ENCODE results near the gene CTRL. TPM values are rescaled to one million over a fixed set of nuclear protein-coding genes. Genes with fewer than 3 reads are reported as not detected.

CTRL gene
- total RNA-seq, 6 experiments from 2014 or later, result 0.25 to 0.63 (median 0.43) TPM

DNA sequence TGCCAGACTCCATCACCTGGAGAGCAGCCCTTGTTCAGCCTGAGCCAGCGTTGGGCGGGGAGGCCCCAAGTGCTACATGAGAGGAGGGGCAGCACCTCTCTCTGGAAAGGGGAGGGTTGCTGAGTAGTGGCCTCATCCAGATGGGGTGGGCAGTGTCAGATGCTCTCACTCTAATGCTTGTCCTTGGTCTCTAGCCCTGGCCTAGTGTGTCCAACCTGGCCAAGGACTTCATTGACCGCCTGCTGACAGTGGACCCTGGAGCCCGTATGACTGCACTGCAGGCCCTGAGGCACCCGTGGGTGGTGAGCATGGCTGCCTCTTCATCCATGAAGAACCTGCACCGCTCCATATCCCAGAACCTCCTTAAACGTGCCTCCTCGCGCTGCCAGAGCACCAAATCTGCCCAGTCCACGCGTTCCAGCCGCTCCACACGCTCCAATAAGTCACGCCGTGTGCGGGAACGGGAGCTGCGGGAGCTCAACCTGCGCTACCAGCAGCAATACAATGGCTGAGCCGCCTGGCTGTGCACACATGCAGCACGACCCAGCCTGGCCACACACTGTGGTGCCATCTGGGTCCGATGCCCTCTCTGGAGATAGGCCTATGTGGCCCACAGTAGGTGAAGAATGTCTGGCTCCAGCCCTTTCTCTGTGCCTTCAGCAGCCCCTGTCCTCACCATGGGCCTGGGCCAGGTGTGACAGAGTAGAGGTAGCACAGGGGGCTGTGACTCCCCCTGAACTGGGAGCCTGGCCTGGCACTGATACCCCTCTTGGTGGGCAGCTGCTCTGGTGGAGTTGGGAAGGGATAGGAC is 4.3 kb downstream of the CTRL start:
- no peaks in the 10 kb centered on the region; the same call in 1 of the 2 replicates for H3K27me3 Mint-ChIP-seq (ENCODE audit: insufficient read depth)

GRCh38 chr16:67926181-67926750 is 5.4 kb downstream of the CTRL start:
- H3K4me1 Mint-ChIP-seq (ENCODE audit: low read depth), result peaks cover 7% of the 10 kb centered on the region; the same call in 1 of the 2 replicates
- DNase-seq, result no peak
- no peaks in the 10 kb centered on the region for H3K9me3 Mint-ChIP-seq
- H3K27me3 Mint-ChIP-seq (ENCODE audit: insufficient read depth), result peaks cover 2% of the 10 kb centered on the region
- no peaks in the 10 kb centered on the region for H3K36me3 Mint-ChIP-seq (ENCODE audit: low read depth)
- no peak overlapping the region for H3K4me3 Mint-ChIP-seq
- H3K27ac Mint-ChIP-seq, result 0 out of 2 replicates have a peak overlapping the region, but pooled peaks have one; percentile 21
- TF ChIP-seq, protein P1, sequence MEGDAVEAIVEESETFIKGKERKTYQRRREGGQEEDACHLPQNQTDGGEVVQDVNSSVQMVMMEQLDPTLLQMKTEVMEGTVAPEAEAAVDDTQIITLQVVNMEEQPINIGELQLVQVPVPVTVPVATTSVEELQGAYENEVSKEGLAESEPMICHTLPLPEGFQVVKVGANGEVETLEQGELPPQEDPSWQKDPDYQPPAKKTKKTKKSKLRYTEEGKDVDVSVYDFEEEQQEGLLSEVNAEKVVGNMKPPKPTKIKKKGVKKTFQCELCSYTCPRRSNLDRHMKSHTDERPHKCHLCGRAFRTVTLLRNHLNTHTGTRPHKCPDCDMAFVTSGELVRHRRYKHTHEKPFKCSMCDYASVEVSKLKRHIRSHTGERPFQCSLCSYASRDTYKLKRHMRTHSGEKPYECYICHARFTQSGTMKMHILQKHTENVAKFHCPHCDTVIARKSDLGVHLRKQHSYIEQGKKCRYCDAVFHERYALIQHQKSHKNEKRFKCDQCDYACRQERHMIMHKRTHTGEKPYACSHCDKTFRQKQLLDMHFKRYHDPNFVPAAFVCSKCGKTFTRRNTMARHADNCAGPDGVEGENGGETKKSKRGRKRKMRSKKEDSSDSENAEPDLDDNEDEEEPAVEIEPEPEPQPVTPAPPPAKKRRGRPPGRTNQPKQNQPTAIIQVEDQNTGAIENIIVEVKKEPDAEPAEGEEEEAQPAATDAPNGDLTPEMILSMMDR (IDR thresholded peaks at IDR 0.05), result peak; percentile 39

More for the DNA sequence above, 4.3 kb downstream of the CTRL start:
- DNase-seq, result no peak
- no peaks in the 10 kb centered on the region for H3K9me3 Mint-ChIP-seq
- H3K4me1 Mint-ChIP-seq (ENCODE audit: low read depth), result peaks cover under 1% of the 10 kb centered on the region; the same call in 1 of the 2 replicates
- TF ChIP-seq, protein P1 (IDR thresholded peaks at IDR 0.05), result no peak
- no peak overlapping the region for H3K27ac Mint-ChIP-seq
- H3K4me3 Mint-ChIP-seq, result no peak overlapping the region
- H3K36me3 Mint-ChIP-seq (ENCODE audit: low read depth), result no peaks in the 10 kb centered on the region

DNA sequence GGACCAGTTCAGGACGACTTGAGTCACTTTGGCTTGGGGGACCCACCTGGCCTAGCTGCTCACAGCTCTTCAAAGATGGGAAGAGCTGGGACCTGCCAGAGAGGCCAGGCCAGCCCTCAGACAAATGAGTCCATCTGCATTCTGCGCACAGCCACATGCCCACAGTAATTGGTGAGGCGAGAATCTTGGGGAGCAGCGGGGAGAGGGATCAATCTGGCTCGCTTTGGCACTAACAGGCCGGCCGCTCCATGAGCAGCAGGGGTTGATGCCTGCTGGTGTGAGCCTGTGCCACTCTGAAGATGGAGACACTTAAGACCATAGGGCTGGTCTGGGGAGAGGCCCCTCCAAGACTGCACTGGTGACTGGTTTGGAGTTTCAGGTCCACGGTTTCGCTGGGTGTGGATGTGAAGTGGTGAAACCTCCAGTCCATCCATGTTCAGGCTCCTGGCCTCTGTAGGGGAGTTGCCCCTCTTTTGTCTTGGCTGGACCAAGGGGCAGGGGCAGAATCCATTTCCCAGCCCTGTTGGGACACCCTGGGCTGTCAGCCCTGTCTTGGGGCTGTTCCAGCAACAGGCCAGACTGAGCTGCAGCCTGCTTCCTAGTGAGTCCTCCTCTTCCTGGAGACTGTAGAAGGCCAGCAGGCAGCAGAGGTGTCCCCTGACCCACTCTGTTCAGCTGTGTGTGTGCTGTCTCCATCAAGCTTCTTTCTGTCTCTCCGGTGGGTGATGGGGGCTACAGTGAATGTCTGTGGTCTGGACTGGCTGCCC is 7.3 kb downstream of the CTRL start:
- no peaks in the 10 kb centered on the region for H3K36me3 Mint-ChIP-seq (ENCODE audit: low read depth)
- H3K9me3 Mint-ChIP-seq, result no peaks in the 10 kb centered on the region
- TF ChIP-seq, protein P1 (IDR thresholded peaks at IDR 0.05), result no peak
- H3K4me3 Mint-ChIP-seq, result no peak overlapping the region
- no peak for DNase-seq
- no peak overlapping the region for H3K27ac Mint-ChIP-seq
- peaks cover 2% of the 10 kb centered on the region; the same call in 1 of the 2 replicates for H3K27me3 Mint-ChIP-seq (ENCODE audit: insufficient read depth)
- H3K4me1 Mint-ChIP-seq (ENCODE audit: low read depth), result peaks cover 14% of the 10 kb centered on the region

DNA sequence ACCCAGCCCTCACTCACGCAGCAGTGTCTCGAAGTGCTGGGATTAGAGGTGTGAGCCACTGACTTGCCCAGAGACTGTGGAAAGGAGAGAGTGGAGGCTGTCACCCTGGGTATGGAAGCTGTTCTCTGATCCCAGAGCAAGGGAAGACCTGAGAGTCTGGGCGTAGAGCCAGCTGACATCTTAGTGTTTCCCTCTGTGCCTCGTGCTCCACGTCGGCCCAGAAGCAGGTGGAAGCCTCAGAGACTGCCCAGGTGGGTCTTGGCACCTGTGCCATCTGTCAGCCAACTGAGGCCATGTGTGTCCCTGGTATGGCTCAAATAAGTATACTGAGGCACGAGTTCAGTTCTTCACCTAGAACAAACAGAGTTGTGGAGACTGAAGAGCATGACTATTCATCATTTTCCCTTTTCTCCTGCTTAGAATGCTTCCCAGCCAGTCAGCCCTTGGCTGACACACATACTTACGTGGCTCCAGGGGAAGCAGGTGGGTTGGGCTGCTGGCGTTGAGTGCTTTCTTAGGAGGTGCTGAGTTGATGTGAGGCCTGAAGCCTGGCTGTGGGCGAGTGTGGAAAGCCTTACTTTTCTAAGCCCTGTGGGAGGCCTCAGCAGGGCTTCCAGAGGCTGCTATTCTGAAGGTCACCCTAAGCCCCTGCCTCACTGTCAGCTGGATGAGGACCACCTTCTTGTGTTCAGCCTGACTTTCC is 8.1 kb downstream of the CTRL start:
- DNase-seq, result no peak
- Mint-ChIP-seq H3K9me3 (no peaks in the 10 kb centered on the region), H3K36me3 (ENCODE audit: low read depth) (no peaks in the 10 kb centered on the region), H3K4me3 (no peak overlapping the region), H3K4me1 (ENCODE audit: low read depth) (peaks cover 21% of the 10 kb centered on the region), H3K27me3 (ENCODE audit: insufficient read depth) (peaks cover 3% of the 10 kb centered on the region; the same call in 1 of the 2 replicates), H3K27ac (no peak overlapping the region)
- TF ChIP-seq, protein P1 (IDR thresholded peaks at IDR 0.05), result no peak

DNA sequence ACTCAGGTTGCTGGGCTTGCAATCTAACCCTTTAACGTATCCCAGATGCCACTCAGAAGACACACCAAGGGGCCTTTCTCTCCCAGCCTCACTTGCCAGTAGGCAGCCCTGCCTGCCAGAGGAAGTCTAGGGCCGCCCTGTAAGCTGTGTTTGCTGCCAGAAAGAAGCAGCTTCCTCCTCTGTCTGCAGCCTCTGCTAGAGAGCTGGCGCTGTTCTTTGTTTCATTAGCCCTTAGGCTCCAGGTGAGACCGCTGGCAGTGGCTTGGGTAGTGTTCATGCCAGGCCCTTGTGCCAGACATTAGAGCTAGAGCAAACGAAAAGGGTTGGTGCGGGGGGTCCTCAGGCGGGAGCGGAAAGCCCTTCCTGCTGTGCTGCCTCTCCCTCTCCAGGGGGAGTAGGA is 8.9 kb downstream of the CTRL start:
- H3K36me3 Mint-ChIP-seq (ENCODE audit: low read depth), result no peaks in the 10 kb centered on the region
- no peak for DNase-seq
- no peak overlapping the region for H3K4me3 Mint-ChIP-seq

More for the DNA sequence above, 8.9 kb downstream of the CTRL start:
- peaks cover 29% of the 10 kb centered on the region for H3K4me1 Mint-ChIP-seq (ENCODE audit: low read depth)
- H3K9me3 Mint-ChIP-seq, result no peaks in the 10 kb centered on the region
- H3K27me3 Mint-ChIP-seq (ENCODE audit: insufficient read depth), result peaks cover 3% of the 10 kb centered on the region
- TF ChIP-seq, protein P1 (IDR thresholded peaks at IDR 0.05), result no peak
- no peak overlapping the region for H3K27ac Mint-ChIP-seq

Data from HFFc6 (cell line).